Cerebellar cortex (tissue), 1 donor: ENCODE measurements around the gene TMEM145.
A peak's percentile ranks its signal among the peaks of the same experiment; 100 is the strongest.
"Not testable (repeated sequence)": the region's sequence is repeated elsewhere in the genome, so short reads cannot be mapped to it uniquely, and the experiment has no call there.

Source experiments
- DNase-seq: peaks from one replicate; pipeline ENCODE4 v3.0.0-alpha.2; 2015; ENCODE audit warnings: low spot score

TMEM145 gene

DNA sequence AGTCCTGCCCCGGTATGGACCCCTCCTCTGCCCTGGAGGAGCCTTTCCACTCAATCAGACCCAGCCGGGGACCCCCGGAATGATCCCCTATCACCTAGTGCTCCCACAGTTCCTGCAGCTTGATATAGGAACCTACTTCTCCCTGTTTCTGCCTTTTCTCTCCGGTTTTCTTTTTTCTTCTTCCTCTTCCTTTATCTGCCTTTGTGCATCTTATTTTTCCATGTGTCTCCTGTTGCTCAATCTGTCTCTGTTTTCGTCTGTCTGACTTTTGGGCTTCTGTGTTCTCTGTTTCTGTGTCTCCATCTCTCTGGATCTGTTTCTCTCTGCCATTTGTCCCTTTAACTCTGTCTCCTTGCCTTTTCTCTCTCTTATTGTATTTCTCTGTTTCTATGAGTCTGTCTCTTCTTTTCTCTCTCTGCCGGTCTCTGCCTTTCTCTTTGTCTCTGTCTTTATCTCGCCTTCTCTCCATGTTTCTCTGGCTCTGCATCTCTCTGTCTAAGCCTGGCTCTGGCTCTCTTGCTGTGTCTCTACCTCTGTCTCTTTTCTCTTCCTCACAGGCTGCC is 22.3 kb downstream of the TMEM145 start:
- no peak for DNase-seq

DNA sequence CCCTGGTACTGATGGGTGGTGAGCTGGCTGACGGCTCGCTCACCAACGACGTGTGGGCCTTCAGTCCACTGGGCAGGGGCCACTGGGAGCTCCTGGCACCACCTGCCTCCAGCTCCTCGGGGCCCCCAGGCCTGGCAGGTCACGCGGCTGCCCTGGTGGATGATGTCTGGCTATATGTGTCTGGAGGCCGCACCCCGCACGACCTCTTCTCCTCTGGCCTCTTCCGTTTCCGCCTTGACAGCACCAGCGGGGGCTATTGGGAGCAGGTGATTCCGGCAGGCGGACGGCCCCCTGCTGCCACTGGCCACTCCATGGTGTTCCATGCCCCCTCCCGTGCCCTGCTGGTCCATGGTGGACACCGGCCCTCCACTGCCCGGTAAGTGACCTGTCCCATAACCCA is 22.9 kb downstream of the TMEM145 start:
- no peak for DNase-seq

DNA sequence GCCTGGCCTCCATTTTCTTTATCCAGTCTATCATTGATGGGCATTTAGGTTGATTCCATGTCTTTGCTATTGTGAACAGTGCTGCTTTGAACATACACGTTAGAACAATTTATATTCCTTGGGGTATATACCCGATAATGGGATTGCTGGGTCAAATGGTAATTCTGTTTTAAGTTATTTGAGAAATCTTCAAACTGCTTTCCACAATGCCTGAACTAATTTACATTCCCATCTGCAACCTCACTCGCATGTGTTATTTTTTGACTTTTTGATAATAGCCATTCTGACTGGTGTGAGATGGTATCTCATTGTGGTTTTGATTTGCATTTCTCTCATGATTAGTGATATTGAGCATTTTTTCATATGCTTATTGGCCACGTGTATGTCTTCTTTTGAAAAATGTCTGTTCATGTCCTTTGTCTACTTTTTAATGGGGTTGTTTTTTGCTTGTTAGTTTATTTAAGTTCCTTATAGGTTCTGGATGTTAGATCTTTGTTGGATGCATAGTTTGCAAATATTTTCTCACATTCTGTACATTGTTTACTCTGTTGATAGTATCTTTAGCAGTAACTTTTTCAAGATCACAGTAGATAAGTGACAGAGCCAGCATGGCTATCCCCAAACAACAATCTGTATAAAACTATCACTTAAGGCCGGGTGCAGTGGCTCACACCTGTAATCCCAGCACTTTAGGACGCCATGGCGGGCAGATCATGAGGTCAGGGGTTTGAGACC is 26.2 kb downstream of the TMEM145 start:
- DNase-seq = not testable (repeated sequence)

DNA sequence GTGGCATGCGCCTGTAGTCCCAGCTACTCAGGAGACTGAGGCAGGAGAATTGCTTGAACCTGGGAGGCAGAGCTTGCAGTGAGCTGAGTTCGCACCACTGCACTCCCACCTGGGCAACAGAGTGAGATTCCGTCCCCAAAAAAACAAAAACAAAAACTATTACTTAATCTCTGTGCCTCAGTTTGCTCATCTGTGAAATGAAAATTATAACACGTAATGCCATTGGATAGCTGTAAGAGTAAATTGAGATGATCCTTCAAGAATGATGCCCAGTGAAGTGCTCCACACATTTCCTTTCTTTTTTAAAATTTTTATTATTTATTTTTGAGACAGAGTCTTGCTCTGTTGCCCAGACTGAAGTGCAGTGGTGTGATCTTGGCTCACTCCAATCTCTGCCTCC is 26.8 kb downstream of the TMEM145 start:
- DNase-seq = not testable (repeated sequence)

DNA sequence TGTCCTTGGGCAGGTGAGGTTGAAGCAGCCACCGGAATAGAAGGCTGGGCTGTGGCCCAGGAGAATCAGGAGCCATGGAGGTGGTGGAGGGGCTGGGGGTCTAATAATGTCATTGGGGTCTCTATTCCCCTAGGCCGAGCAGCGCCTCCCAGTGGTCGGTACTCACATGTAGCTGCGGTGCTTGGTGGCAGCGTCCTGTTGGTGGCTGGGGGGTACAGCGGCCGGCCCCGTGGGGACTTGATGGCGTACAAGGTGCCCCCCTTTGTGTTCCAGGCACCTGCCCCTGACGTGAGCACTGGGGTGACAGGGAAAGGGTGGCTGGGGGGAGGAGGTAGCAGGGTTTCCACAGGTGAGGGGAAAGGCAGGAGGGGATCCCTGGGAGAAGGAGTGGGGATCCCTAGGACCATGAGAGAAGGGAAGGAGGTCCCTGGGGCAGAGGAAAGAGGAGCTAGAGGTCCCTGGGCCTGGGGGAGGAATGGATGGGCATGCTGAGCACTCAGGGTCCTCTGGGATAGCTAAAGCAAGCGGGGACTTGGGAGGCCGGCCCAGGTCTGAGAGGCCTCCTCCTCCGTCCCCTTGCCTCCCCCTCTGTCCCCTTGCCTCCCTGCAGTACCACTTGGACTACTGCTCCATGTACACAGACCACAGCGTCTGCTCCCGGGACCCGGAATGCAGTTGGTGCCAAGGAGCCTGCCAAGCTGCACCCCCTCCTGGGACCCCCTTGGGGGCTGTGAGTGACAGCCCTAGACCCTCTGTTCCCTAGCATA is 30.4 kb downstream of the TMEM145 start:
- DNase-seq = no peak

DNA sequence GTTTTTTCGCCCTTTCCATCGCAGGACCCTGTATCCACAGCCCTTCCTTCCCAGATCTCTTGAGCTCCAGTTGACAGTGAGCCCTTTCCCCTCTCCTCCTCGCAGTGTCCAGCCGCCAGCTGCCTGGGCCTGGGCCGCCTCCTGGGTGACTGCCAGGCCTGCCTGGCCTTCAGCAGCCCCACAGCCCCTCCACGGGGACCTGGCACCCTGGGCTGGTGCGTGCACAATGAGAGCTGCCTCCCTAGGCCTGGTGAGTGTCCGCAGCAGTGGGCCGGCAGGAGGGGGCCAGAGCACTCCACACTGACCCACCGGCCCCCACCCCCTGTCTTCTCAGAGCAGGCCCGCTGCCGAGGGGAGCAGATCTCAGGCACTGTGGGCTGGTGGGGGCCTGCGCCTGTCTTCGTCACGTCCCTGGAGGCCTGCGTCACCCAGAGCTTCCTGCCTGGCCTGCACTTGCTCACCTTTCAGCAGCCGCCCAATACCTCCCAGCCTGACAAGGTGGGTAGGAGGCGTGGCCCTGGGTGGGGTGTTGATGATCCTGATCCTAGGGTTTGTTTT is 31.3 kb downstream of the TMEM145 start:
- no peak for DNase-seq

DNA sequence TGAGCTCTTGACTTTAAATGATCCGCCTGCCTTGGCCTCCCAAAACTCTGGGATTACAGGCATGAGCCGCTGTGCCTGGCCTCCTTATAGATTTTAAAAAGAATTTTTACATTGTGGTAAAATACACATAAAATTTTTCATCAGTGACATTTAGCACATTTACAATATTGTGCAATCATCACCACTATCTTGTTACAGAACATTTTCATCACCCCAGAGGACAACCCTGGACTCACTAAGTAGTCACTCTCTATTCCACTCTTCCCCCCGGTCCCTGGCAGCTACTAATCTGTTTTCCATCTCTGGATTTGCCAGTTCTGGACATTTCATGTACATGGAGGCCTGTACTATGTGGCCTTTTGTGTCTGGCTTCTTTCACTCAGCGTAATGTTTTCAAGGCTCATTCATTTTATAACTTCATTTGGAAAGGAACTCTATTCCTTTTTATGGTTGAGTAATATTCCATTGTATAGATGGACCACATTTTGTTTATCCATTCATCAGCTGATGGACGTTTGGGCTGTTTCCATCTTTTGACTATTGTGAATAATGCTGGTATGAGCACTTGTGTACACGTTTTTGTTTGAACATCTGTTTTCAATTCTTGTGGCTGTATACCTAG is 32.2 kb downstream of the TMEM145 start:
- no peak for DNase-seq

DNA sequence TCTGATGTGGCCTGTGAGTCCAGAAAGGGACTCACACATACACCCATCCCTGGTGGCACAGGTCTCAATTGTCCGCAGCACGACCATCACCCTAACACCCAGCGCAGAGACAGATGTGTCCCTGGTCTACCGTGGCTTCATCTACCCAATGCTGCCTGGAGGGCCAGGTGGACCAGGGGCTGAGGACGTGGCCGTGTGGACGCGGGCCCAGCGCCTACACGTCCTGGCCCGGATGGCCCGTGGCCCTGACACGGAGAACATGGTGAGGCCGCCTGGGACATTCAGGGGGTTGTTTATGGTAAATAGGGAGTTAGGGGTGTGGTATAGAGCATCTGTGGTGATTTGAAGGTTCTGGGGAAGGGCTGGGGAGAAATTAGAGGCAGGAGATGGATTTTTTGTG is 35.1 kb downstream of the TMEM145 start:
- no peak for DNase-seq

DNA sequence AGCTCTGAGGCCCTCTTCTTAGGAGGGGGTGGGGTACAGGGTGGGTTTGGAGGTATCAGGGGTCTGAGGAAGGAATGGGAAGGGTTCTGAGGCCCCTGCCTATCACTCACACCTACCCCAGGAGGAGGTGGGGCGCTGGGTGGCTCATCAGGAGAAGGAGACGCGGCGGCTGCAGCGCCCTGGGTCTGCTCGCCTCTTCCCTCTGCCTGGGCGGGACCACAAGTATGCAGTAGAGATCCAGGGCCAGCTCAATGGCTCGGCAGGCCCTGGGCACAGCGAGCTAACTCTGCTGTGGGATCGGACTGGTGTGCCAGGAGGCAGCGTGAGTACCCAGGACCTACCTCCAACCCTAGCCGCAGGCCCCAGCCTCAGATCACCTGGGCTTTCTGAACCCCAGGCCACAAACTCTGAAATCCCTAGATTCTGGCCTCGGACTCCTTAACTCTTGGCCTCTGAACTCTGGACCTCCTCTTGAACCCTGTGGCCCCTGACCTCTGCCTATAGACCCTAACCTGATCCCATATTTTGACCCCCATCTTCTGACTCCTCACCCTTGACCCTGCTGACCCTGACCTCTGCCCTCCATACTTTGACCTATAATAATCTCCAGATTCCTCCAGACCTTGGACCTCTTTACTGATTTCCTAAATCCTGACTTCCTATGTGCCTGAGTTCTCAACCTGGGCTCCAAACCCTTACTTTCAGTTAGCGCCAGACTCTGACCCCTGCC is 36.4 kb downstream of the TMEM145 start:
- DNase-seq = no peak

DNA sequence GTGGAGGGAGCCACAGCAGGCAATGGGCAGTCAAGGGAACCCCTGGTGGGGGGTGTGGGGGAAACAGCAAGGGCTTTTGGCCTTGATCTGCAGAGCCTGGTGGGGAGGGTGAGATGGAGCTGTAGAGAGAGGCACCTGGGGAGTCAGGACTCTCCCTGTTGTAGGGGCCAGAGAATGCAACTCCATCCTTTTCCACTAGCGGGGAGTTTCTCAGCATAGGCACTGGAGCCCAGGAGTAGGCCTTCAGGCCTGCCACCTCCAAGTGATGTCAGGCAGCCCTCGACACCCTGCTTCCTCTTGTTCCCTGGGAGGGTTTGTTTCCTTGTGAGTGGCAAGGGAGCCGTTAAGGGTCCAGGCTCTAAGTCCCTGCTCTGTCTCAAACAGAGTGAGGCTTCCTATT is 37.3 kb downstream of the TMEM145 start:
- DNase-seq = no peak

DNA sequence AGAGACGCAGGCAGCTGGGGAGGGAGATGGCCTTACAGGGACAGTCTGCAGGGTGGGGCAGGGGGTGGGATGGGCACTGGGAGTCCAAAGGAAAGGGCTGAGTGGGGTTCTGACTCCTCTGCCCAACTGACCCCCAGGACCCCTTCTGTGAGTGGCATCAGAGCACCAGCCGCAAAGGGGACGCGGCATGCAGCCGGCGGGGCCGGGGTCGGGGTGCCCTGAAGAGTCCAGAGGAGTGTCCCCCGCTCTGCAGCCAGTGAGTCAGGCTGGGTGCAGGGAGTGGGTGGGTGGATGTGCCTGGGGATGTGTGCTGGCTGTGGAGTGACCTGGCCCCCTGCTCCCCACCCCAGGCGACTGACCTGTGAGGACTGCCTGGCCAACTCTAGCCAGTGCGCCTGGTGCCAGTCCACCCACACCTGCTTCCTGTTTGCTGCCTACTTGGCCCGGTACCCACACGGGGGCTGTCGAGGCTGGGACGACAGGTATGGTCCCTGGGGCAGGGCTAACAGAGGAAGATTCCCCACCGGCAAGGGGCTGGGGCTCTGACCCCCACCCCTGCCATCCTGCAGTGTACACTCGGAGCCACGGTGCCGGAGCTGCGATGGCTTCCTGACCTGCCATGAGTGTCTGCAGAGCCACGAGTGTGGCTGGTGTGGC is 38.1 kb downstream of the TMEM145 start:
- DNase-seq = no peak

DNA sequence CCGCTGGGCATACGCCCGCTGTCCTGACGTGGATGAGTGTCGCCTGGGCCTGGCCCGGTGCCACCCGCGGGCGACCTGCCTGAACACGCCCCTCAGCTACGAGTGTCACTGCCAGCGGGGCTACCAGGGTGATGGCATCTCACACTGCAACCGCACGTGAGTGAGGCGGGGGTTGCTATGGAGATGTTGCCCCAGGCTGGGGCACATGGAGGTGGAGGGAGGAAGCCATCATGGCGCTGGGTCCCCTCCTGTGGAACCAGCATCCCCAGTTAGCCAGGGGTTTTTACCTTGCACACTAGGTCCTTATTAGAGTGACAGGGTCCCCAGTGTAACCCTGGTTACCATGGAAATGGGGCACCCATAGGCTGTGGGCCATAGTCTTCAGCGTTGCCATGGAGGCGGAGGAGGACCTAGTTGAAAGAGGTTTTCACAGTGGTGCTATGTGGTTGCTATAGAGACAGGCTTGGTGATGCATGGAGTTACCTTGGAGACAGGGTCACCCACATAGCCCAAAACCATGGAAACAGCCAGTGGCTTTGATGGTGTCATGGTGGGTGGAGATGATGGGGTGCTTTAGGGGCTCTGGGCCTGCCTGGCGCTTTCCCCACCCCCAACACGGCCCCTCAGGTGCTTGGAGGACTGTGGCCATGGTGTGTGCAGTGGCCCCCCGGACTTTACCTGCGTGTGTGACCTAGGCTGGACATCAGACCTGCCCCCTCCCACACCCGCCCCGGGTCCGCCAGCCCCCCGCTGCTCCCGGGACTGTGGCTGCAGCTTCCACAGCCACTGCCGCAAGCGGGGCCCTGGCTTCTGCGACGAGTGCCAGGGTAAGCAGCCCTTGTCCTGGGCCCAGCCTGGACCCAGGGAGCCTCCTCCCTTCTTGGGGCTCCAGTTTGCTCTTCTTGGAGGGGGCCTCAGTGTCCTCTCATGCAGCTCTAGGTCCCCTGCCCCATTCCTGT is 39.5 kb downstream of the TMEM145 start:
- DNase-seq = peak; percentile 44

DNA sequence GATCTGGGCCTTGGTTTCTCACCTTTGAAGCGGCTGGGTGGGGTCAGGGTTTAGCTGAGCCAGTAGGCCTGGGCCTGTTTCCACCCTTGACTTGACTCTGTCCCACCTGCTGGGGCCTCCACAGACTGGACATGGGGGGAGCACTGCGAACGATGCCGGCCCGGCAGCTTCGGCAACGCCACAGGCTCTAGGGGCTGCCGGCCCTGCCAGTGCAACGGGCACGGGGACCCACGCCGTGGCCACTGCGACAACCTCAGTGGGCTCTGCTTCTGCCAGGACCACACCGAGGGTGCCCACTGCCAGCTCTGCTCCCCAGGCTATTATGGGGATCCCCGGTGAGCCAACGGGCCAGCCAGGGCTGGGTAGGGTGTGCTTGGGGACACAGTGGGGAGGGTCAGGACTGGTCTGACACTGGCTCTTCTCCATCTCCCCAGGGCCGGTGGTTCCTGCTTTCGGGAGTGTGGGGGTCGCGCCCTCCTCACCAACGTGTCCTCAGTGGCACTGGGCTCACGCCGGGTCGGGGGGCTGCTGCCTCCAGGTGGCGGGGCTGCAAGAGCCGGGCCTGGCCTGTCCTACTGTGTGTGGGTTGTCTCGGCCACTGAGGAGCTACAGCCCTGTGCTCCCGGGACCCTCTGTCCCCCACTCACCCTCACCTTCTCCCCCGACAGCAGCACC is 40.4 kb downstream of the TMEM145 start:
- no peak for DNase-seq

DNA sequence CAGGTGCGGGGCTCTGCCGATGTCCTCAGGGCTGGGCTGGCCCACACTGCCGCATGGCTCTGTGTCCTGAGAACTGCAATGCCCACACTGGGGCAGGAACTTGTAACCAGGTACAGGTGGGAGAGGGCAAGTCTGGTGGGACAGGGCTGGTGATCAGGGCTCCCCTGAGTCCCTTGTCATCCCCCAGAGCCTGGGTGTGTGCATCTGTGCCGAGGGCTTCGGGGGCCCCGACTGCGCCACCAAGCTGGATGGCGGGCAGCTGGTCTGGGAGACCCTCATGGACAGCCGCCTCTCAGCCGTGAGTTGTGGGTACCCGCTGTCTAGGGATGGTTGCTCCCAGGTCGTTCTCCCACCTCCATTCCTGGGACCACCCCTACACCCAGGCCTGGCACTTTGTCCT is 42.8 kb downstream of the TMEM145 start:
- no peak for DNase-seq

DNA sequence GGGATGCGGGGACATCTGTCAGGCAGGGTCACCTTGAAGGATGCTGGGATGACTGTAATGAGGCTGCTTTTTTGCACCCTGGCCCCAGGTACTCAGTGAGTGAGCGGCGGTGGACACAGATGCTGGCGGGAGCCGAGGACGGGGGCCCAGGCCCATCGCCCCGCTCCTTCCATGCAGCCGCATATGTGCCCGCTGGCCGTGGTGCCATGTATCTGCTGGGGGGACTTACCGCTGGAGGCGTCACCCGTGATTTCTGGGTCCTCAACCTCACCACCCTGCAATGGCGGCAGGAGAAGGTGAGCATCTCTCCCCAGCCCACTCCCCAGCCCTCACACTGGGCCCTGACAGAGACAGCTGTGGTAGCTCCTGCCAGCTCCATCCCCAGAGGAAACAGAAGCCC is 43.6 kb downstream of the TMEM145 start:
- no peak for DNase-seq

DNA sequence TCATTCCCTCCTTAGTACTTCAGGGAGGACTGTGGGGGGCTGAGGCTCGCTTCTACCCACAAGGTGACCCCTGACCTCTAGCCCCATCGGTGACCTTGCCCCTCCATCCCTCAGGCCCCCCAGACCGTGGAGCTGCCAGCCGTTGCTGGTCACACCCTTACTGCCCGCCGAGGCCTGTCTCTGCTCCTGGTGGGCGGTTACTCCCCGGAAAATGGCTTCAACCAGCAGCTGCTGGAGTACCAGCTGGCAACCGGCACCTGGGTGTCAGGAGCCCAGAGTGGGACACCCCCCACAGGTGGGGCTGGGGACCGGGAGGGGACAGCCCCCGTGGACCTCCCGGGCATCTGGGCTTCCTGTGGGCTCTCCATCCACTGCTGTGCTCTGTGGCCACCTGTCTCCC is 44.2 kb downstream of the TMEM145 start:
- DNase-seq = no peak

DNA sequence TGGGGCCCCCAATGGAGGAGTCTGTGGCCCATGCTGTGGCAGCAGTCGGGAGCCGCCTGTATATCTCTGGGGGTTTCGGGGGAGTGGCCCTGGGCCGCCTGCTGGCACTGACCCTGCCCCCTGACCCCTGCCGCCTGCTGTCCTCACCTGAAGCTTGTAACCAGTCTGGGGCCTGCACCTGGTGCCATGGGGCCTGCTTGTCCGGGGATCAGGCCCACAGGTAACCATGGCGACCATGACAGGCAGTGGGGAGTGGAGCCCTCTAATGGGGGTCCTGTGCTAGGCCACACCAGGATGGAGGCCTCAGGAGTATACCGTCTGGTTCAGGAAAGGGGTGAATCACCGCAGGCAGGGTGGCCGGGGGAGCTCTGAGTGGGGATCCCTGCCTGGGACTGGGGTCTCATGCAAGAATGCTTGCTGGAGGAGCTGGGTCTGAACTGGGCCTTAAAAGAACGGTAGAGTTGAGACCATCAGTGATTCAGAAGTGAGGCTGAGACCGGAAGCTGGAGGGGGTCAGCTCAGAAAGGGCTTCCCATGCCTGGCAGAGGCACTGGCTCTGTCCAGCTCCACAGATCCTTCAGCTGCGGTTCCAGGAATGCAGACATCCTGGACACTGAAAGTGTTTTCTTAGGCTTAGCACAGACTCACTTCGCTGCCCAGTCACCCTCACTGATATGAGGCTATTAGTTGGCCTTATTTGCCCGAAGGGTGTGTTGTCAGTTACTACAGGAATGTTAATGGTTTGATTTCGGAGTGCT is 47.9 kb downstream of the TMEM145 start:
- no peak for DNase-seq

DNA sequence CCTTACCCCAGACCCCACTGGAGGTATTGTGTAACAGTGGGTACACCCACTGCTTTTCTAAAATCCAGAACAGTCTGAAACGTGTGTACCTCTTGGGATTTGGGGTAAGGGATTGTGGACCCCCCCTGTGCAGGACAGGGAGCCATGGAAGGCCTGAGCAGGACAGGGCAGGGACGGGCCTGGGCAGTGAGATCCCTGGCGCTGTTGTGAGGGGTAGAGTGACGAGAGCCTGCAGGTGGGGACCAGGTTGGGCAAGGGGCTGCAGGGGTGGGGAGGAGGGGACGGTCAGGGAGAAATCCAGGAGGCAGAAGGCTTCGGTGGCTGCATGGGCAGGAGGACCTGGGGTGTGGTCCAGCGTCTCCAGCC is 48.4 kb downstream of the TMEM145 start:
- no peak for DNase-seq

DNA sequence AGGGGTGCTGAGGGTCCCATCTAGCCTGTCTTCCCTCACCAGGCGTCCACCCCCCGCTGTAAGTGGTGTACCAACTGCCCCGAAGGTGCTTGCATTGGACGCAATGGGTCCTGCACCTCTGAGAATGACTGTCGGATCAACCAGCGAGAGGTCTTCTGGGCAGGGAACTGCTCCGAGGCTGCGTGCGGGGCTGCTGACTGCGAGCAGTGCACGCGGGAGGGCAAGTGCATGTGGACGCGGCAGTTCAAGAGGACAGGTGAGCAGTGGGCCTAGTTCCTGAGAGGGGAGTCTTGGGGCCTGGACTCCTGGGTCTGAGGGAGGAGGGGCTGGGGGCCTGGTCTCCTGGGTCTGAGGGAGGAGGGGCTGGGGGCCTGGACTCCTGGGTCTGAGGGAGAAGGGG is 49.2 kb downstream of the TMEM145 start:
- DNase-seq = no peak
